Upper lobe of left lung (tissue), 4 donors: ENCODE data around the gene TMBIM4.

Source experiments
- EP300 ChIP-seq, 4 donors: sonication (generic); formaldehyde crosslinking; IDR thresholded peaks; one replicate each; pipeline ENCODE4 v1.5.1; 2017; ENCODE audit warnings: antibody characterized with exemption in 4 of 4, control low read depth in 2 of 4
- POLR2AphosphoS5 ChIP-seq, 2 donors: sonication (generic); formaldehyde crosslinking; IDR thresholded peaks; one replicate each; pipeline ENCODE4 v1.5.1; 2017; ENCODE audit warnings: antibody characterized with exemption in 2 of 2
- TF ChIP-seq, protein P1 (sequence below), 6 experiments: fragments of 450-650 bp in 4 of 6; fragments of 200-600 bp in 2 of 6; sonication (generic) in 2 of 6; IDR thresholded peaks; one replicate each; pipeline ENCODE4 v1.5.1; 2016 to 2019; ENCODE audit warnings: antibody characterized with exemption in 6 of 6

DNA sequence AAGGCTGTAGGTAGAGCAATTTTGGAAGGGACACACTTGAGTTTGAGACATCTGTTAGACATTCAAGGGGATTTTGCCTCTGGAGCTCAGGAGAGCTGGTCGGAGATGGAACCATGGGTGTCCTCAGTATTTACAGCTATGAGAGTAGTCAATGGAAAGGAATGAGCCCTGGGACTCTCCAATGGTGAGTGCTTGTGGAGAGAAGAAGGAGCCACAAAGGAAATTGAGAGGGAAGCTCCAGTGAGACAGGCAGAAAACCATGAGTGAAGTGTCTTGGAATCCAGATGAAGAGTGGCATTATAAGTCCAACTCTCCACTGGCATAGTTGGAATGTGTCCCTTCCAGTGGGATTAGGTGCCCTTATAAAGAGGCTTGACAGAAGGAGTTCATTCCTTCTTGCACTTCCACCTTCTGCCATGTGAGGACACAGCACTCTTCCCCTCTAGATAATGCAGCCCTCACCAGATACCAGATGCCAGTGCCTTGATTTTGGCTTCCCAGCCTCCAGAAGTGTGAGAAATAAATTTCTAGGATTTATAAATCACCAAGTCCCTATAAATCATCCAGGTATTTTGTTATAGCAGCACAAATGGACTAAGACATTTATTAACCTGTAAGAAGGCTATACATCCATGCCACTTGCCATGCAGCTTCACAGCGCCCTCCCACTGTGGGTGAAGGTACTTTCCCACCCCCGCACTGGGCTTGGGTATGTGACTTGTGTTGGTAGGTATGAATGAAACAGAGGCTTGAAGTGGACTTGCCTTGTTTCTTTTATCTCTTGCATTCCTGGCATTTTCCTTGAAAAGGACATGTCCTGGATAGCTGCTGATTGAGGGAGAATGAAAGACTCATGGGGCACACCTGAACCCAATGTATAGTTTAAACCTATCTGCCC, 66.5 kb downstream of the TMBIM4 start:
- TF ChIP-seq, protein P1, sequence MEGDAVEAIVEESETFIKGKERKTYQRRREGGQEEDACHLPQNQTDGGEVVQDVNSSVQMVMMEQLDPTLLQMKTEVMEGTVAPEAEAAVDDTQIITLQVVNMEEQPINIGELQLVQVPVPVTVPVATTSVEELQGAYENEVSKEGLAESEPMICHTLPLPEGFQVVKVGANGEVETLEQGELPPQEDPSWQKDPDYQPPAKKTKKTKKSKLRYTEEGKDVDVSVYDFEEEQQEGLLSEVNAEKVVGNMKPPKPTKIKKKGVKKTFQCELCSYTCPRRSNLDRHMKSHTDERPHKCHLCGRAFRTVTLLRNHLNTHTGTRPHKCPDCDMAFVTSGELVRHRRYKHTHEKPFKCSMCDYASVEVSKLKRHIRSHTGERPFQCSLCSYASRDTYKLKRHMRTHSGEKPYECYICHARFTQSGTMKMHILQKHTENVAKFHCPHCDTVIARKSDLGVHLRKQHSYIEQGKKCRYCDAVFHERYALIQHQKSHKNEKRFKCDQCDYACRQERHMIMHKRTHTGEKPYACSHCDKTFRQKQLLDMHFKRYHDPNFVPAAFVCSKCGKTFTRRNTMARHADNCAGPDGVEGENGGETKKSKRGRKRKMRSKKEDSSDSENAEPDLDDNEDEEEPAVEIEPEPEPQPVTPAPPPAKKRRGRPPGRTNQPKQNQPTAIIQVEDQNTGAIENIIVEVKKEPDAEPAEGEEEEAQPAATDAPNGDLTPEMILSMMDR (IDR thresholded peaks at IDR 0.05), result no peak
- TF ChIP-seq POLR2AphosphoS5 (IDR thresholded peaks at IDR 0.05) (no peak), EP300 (IDR thresholded peaks at IDR 0.05) (no peak)
